ENCODE results near the gene VWF.

The VWF gene

GRCh38 chr12:5901416-5901815 is 223.1 kb downstream of the VWF start:
- no peak for DNase-seq (ENCODE audit: low read depth)
- no peak for TF ChIP-seq CTCF (IDR thresholded peaks at IDR 0.05; ENCODE audit: low read depth, low read length, missing control alignments)
- in situ Hi-C loops (cut with HindIII; ENCODE audit: low sequenced_read_pairs): no loop called here
- no peak overlapping the region for H3K4me3 ChIP-seq (ENCODE audit: low read depth, low read length)

- H3K4me3 ChIP-seq (ENCODE audit: low read depth, low read length): no peak overlapping the region
- TF ChIP-seq CTCF (IDR thresholded peaks at IDR 0.05; ENCODE audit: low read depth, low read length, missing control alignments): no peak
- in situ Hi-C loops (cut with HindIII; ENCODE audit: low sequenced_read_pairs): no loop called here
- DNase-seq (ENCODE audit: low read depth): no peak
These were observed 223.8 kb downstream of the VWF start for GRCh38 chr12:5900533-5901205.

- DNase-seq (ENCODE audit: low read depth): no peak
- in situ Hi-C loops (cut with HindIII; ENCODE audit: low sequenced_read_pairs): no loop called here
- no peak overlapping the region for H3K4me3 ChIP-seq (ENCODE audit: low read depth, low read length)
- TF ChIP-seq CTCF (IDR thresholded peaks at IDR 0.05; ENCODE audit: low read depth, low read length, missing control alignments): no peak
These were observed 224.4 kb downstream of the VWF start for GRCh38 chr12:5900076-5900475.

GRCh38 chr12:5899675-5900074 is 224.8 kb downstream of the VWF start:
- DNase-seq (ENCODE audit: low read depth): no peak
- H3K4me3 ChIP-seq (ENCODE audit: low read depth, low read length): no peak overlapping the region
- TF ChIP-seq CTCF (IDR thresholded peaks at IDR 0.05; ENCODE audit: low read depth, low read length, missing control alignments): no peak
- in situ Hi-C loops (cut with HindIII; ENCODE audit: low sequenced_read_pairs): no loop called here

GRCh38 chr12:5898874-5899273 is 225.6 kb downstream of the VWF start:
- in situ Hi-C loops (cut with HindIII; ENCODE audit: low sequenced_read_pairs): no loop called here
- no peak for DNase-seq (ENCODE audit: low read depth)
- no peak for TF ChIP-seq CTCF (IDR thresholded peaks at IDR 0.05; ENCODE audit: low read depth, low read length, missing control alignments)
- no peak overlapping the region for H3K4me3 ChIP-seq (ENCODE audit: low read depth, low read length)

Data from astrocyte of the cerebellum (primary cell).